SK-N-SH (cell line): ENCODE measurements around the gene SYT14. TPM values are rescaled to one million over a fixed set of nuclear protein-coding genes. Genes with fewer than 3 reads are reported as not detected.
A peak's percentile ranks its signal among the peaks of the same experiment; 100 is the strongest.

ENCODE experiments used
- CTCF ChIP-seq: fragments of 200-600 bp; sonication (generic); IDR thresholded peaks from 2 replicates; pipeline ENCODE4 v1.6.1; 2017; ENCODE audit warnings: antibody characterized with exemption, mild to moderate bottlenecking, moderate library complexity
- EP300 ChIP-seq, 2 experiments: IDR thresholded peaks; 2 replicates each; pipeline versions ENCODE4 v1.4.0 to v1.6.1; 2012; ENCODE audit warnings: borderline replicate concordance in 1 of 2, low read depth in 1 of 2, low read length in 1 of 2
- FOSL2 ChIP-seq: IDR thresholded peaks from 2 replicates; pipeline ENCODE4 v1.4.0; 2012; ENCODE audit warnings: low read depth, mild to moderate bottlenecking, moderate library complexity, borderline replicate concordance
- FOXJ3 ChIP-seq: sonication (generic); formaldehyde crosslinking; IDR thresholded peaks from 2 replicates; pipeline ENCODE4 v1.5.1; 2020; ENCODE audit warnings: mild to moderate bottlenecking, missing genetic modification reagents
- FOXM1 ChIP-seq: IDR thresholded peaks from 2 replicates; pipeline ENCODE4 v1.4.0; 2012; ENCODE audit warnings: low read depth, mild to moderate bottlenecking
- GABPA ChIP-seq: IDR thresholded peaks from 2 replicates; pipeline ENCODE4 v1.4.0; 2012; ENCODE audit warnings: low read depth, mild to moderate bottlenecking
- IRF3 ChIP-seq: fragments of 150-350 bp; IDR thresholded peaks from 2 replicates; pipeline ENCODE4 v1.6.1; 2016; ENCODE audit warnings: mild to moderate bottlenecking, low read depth, low read length
- MEF2A ChIP-seq: IDR thresholded peaks from 2 replicates; pipeline ENCODE4 v1.4.0; 2012; ENCODE audit warnings: low read depth, borderline replicate concordance
- MXI1 ChIP-seq: IDR thresholded peaks from 2 replicates; pipeline ENCODE4 v1.6.1; 2012; ENCODE audit warnings: mild to moderate bottlenecking, low read depth, low read length, improper control_type of control experiment
- NRF1 ChIP-seq: IDR thresholded peaks from 2 replicates; pipeline ENCODE4 v1.6.1; 2012; ENCODE audit warnings: low read depth, mild to moderate bottlenecking, low read length
- PBX3 ChIP-seq: IDR thresholded peaks from 2 replicates; pipeline ENCODE4; 2012
- POLR2AphosphoS5 ChIP-seq: IDR thresholded peaks from 2 replicates; pipeline ENCODE4 v1.6.1; 2012; ENCODE audit warnings: low read depth, low read length
- RAD21 ChIP-seq: IDR thresholded peaks from 2 replicates; pipeline ENCODE4 v1.6.1; 2012; ENCODE audit warnings: mild to moderate bottlenecking, low read length
- RCOR1 ChIP-seq: fragments of 150-350 bp; IDR thresholded peaks from 2 replicates; pipeline ENCODE4 v1.6.1; 2017; ENCODE audit warnings: antibody characterized with exemption, low read length
- RFX5 ChIP-seq: IDR thresholded peaks from 2 replicates; pipeline ENCODE4 v1.6.1; 2012; ENCODE audit warnings: mild to moderate bottlenecking, improper control_type of control experiment, low read length
- SIN3A ChIP-seq: IDR thresholded peaks from 2 replicates; pipeline ENCODE4 v1.6.1; 2012; ENCODE audit warnings: low read depth, mild to moderate bottlenecking, low read length, moderate library complexity, borderline replicate concordance
- SMC3 ChIP-seq: IDR thresholded peaks from 2 replicates; pipeline ENCODE4 v1.6.1; 2012; ENCODE audit warnings: low read depth, low read length, improper control_type of control experiment
- TAF1 ChIP-seq: IDR thresholded peaks from 2 replicates; pipeline ENCODE4 v1.6.1; 2012; ENCODE audit warnings: low read depth, mild to moderate bottlenecking, low read length, moderate library complexity, borderline replicate concordance
- TCF12 ChIP-seq: IDR thresholded peaks from 2 replicates; pipeline ENCODE4 v1.4.0; 2012
- USF2 ChIP-seq: fragments of 150-350 bp; IDR thresholded peaks from 2 replicates; pipeline ENCODE4 v1.6.1; 2017; ENCODE audit warnings: antibody characterized with exemption, low read length, low read depth, borderline replicate concordance
- polyA plus RNA-seq, 3 experiments: library from polyadenylated mRNA; depleted of rRNA; stranded (reverse); fragments of >200 nt; gene quantifications; 2 replicates each; pipeline ENCODE4 v1.2.3, GENCODE V29; 2012

The SYT14 gene
- polyA plus RNA-seq, 1 of the 3 experiments (the other 2 are of a cell fraction) = 1.2 TPM

- TF ChIP-seq IRF3 = no peak
- no peak for TF ChIP-seq MXI1
- TF ChIP-seq NRF1 = no peak
- peak; percentile 93 for TF ChIP-seq RAD21
- no peak for TF ChIP-seq RCOR1
- TF ChIP-seq SMC3 = peak; percentile 85
- TF ChIP-seq RFX5 = no peak
- TF ChIP-seq USF2 = no peak
- no peak for TF ChIP-seq SIN3A
- TF ChIP-seq GABPA = no peak
- TF ChIP-seq TCF12 = no peak
- TF ChIP-seq FOXM1 = no peak
- no peak for TF ChIP-seq FOSL2
- TF ChIP-seq CTCF = peak; percentile 89
- no peak for TF ChIP-seq MEF2A
- no peak for TF ChIP-seq TAF1
- no peak for TF ChIP-seq PBX3
- no peak for TF ChIP-seq FOXJ3 (CRISPR knock-in tag)
- no peak for TF ChIP-seq POLR2AphosphoS5
- no peak for TF ChIP-seq EP300 (IDR thresholded peaks at IDR 0.05; ENCODE audit: borderline replicate concordance in 1 of 2, low read depth in 1 of 2, low read length in 1 of 2)
- TF ChIP-seq, all 33 proteins: peak for 5
Measured at GRCh38 chr1:210143465-210144062, 205.5 kb downstream of the SYT14 start (continued).
